Liver (tissue), 9 donors: ENCODE measurements around the gene ABCG8. TPM values are rescaled to one million over a fixed set of nuclear protein-coding genes. Genes with fewer than 3 reads are reported as not detected.

Experiments
- DNase-seq: peaks from one replicate; pipeline ENCODE4 v3.0.0-alpha.2; 2017; ENCODE audit warnings: low spot score
- H3K27ac ChIP-seq, 2 donors: one replicate each; pipeline ENCODE4 v1.7.0; 2013; ENCODE audit warnings: inconsistent platforms in 2 of 2, low read length in 2 of 2, control low read depth in 1 of 2, low read depth in 1 of 2, mild to moderate bottlenecking in 1 of 2
- H3K27me3 ChIP-seq, 4 donors: one replicate each; pipeline versions ENCODE4 v1.6.1 to v1.7.0; 2013; ENCODE audit warnings: low read length in 3 of 4, inconsistent platforms in 1 of 4, mild to moderate bottlenecking in 1 of 4, moderate library complexity in 1 of 4; ENCODE audit not compliant: control insufficient read depth in 4 of 4, insufficient read depth in 4 of 4
- H3K36me3 ChIP-seq, 4 donors: one replicate each; pipeline versions ENCODE4 v1.6.1 to v1.7.0; 2013; ENCODE audit warnings: low read length in 3 of 4, mild to moderate bottlenecking in 3 of 4, low read depth in 1 of 4, moderate library complexity in 1 of 4; ENCODE audit not compliant: control insufficient read depth in 4 of 4, insufficient read depth in 3 of 4
- H3K4me1 ChIP-seq, 4 donors: one replicate each; pipeline versions ENCODE4 v1.6.1 to v1.7.0; 2013; ENCODE audit warnings: low read length in 3 of 4, mild to moderate bottlenecking in 3 of 4, moderate library complexity in 1 of 4; ENCODE audit not compliant: control insufficient read depth in 4 of 4, insufficient read depth in 4 of 4
- H3K4me3 ChIP-seq, 3 donors: one replicate each; pipeline versions ENCODE4 v1.6.1 to v1.7.0; 2013; ENCODE audit warnings: low read length in 3 of 3, control low read depth in 1 of 3, low read depth in 1 of 3, mild to moderate bottlenecking in 1 of 3
- H3K9ac ChIP-seq, 2 donors: one replicate each; pipeline ENCODE4 v1.7.0; 2013; ENCODE audit warnings: low read length in 2 of 2, mild to moderate bottlenecking in 2 of 2, moderate library complexity in 2 of 2, control low read depth in 1 of 2, low read depth in 1 of 2
- H3K9me3 ChIP-seq, 4 donors: one replicate each; pipeline versions ENCODE4 v1.6.1 to v1.7.0; 2013; ENCODE audit warnings: low read length in 3 of 4; ENCODE audit not compliant: control insufficient read depth in 4 of 4
- ATF3 ChIP-seq: IDR thresholded peaks from 2 replicates; pipeline ENCODE4 v1.6.1; 2016; ENCODE audit warnings: antibody characterized with exemption
- CTCF ChIP-seq: fragments of 150-350 bp; IDR thresholded peaks from 2 replicates; pipeline ENCODE4 v1.5.1; 2017; ENCODE audit warnings: improper control_type of control experiment, low read depth, low read length; ENCODE audit not compliant: missing input control
- FOXA1 ChIP-seq: IDR thresholded peaks from 2 replicates; pipeline ENCODE4 v1.6.1; 2016; ENCODE audit warnings: antibody characterized with exemption
- FOXA2 ChIP-seq: IDR thresholded peaks from 2 replicates; pipeline ENCODE4 v1.6.1; 2016; ENCODE audit warnings: antibody characterized with exemption
- GABPA ChIP-seq, 2 donors: IDR thresholded peaks in 1 of 2; conservative IDR thresholded peaks in 1 of 2; 2 replicates each; pipeline ENCODE4 v1.6.1; 2016; ENCODE audit warnings: antibody characterized with exemption in 2 of 2, mild to moderate bottlenecking in 1 of 2, moderate library complexity in 1 of 2
- HNF4A ChIP-seq, 2 donors: conservative IDR thresholded peaks; 2 replicates each; pipeline ENCODE4 v1.6.1; 2016; ENCODE audit warnings: antibody characterized with exemption in 2 of 2, mild to moderate bottlenecking in 2 of 2
- JUND ChIP-seq, 2 donors: IDR thresholded peaks; 2 replicates each; pipeline ENCODE4 v1.6.1; 2016; ENCODE audit warnings: antibody characterized with exemption in 2 of 2
- MAX ChIP-seq: IDR thresholded peaks from 2 replicates; pipeline ENCODE4 v1.6.1; 2016; ENCODE audit warnings: antibody characterized with exemption
- NR2F2 ChIP-seq: IDR thresholded peaks from 2 replicates; pipeline ENCODE4 v1.6.1; 2016; ENCODE audit warnings: antibody characterized with exemption
- REST ChIP-seq: IDR thresholded peaks from 2 replicates; pipeline ENCODE4 v1.6.1; 2016; ENCODE audit warnings: antibody characterized with exemption, mild to moderate bottlenecking
- YY1 ChIP-seq: IDR thresholded peaks from 2 replicates; pipeline ENCODE4 v1.6.1; 2016; ENCODE audit warnings: antibody characterized with exemption, mild to moderate bottlenecking
- ZBTB33 ChIP-seq: IDR thresholded peaks from 2 replicates; pipeline ENCODE4 v1.6.1; 2016; ENCODE audit warnings: antibody characterized with exemption
- WGBS: extraction: QIAGEN DNeasy Blood & Tissue Kit; methylation state at CpG from one replicate; pipeline ENCODE4 v1.1.7; 2013; 5-methylcytosine and 5-hydroxymethylcytosine counted together
- polyA plus RNA-seq, 2 donors: library from polyadenylated mRNA; stranded (reverse) in 1 of 2; unstranded in 1 of 2; fragments of 200-250 nt in 1 of 2; fragments of >200 nt in 1 of 2; fragmentation: Nextera tagmentation in 1 of 2; extraction: Ambion mirVana in 1 of 2; gene quantifications; one replicate each; pipeline versions ENCODE4 v1.2.1 to v1.2.3, GENCODE V29; 2013 to 2015
- total RNA-seq, 2 donors: library from RNA; depleted of rRNA; stranded (reverse); fragments of >200 nt; gene quantifications; one replicate each; pipeline ENCODE4 v1.2.3, GENCODE V29; 2014
- donor health status: healthy.
- donor health status: healthy.
- donor health status: healthy.
- donor health status: healthy.
- donor health status: healthy.

Gene ABCG8
- total and polyA plus RNA-seq, 4 donors = 16.8 to 81.2 (median 37.5) TPM

GRCh38 chr2:43826305-43827250 is 12.2 kb upstream of the ABCG8 start:
- H3K27ac ChIP-seq = peak overlapping the region; percentile 25 to 37
- H3K9ac ChIP-seq = no peak overlapping the region
- TF ChIP-seq YY1 (no peak), CTCF (no peak), HNF4A (conservative IDR thresholded peaks at IDR 0.05) (no peak), FOXA1 (no peak), NR2F2 (no peak), ZBTB33 (no peak), ATF3 (no peak), FOXA2 (no peak), REST (no peak), MAX (no peak), JUND (IDR thresholded peaks at IDR 0.05) (no peak), GABPA (IDR thresholded peaks at IDR 0.05 in 1 of 2, conservative IDR thresholded peaks at IDR 0.05 in 1 of 2) (no peak)
- H3K4me3 ChIP-seq = no peak overlapping the region
- no peaks in the 10 kb centered on the region for H3K27me3 ChIP-seq
- no peak for DNase-seq
- no peaks in the 10 kb centered on the region for H3K9me3 ChIP-seq
- WGBS = 76% methylated on average over 17 of the region's 17 CpGs
- H3K36me3 ChIP-seq = peaks cover under 1 to 25% (median 11%) of the 10 kb centered on the region in 4 donors
- peaks cover 4 to 57% (median 44%) of the 10 kb centered on the region in 4 donors for H3K4me1 ChIP-seq
